Mammary epithelial cell (primary cell): ENCODE results near the gene CHRNB2.

ENCODE experiments used
- CTCF ChIP-seq, 2 donors: IDR thresholded peaks in 1 of 2; conservative IDR thresholded peaks in 1 of 2; 2 replicates each; pipeline ENCODE4 v1.5.1; 2011 to 2012; ENCODE audit warnings: inconsistent platforms in 2 of 2, low read length in 2 of 2, mild to moderate bottlenecking in 2 of 2, control low read depth in 1 of 2, low read depth in 1 of 2; ENCODE audit not compliant: insufficient read depth in 1 of 2; ENCODE audit errors: extremely low read depth in 1 of 2
- EZH2 ChIP-seq: IDR thresholded peaks from 2 replicates; pipeline ENCODE4 v1.6.1; 2012; ENCODE audit warnings: low read length, inconsistent platforms, borderline replicate concordance

GRCh38 chr1:154620751-154621150 lies 53.2 kb downstream of the CHRNB2 start:
- TF ChIP-seq CTCF (conservative IDR thresholded peaks at IDR 0.05 in 1 of 2, IDR thresholded peaks at IDR 0.05 in 1 of 2; ENCODE audit: extremely low read depth in 1 of 2, insufficient read depth in 1 of 2, low read depth in 1 of 2, low read length in 2 of 2) (no peak), EZH2 (no peak)
